Suprapubic skin (tissue), 4 donors: ENCODE results near the gene RCN2. TPM values are rescaled to one million over a fixed set of nuclear protein-coding genes. Genes with fewer than 3 reads are reported as not detected.

Experiments used
- DNase-seq, 2 donors: peaks; one replicate each; pipeline ENCODE4 v3.0.0-alpha.2; 2019; ENCODE audit warnings: low spot score in 2 of 2
- H3K27ac ChIP-seq: fragments of 200-600 bp; sonication (generic); one replicate; pipeline ENCODE4 v1.5.1; 2019
- H3K27me3 ChIP-seq: fragments of 200-600 bp; sonication (generic); one replicate; pipeline ENCODE4 v1.5.1; 2019
- H3K36me3 ChIP-seq: fragments of 200-600 bp; sonication (generic); one replicate; pipeline ENCODE4 v1.5.1; 2019
- H3K4me1 ChIP-seq: fragments of 200-600 bp; sonication (generic); one replicate; pipeline ENCODE4 v1.5.1; 2019
- H3K4me3 ChIP-seq: fragments of 200-600 bp; sonication (generic); one replicate; pipeline ENCODE4 v1.5.1; 2019; ENCODE audit warnings: mild to moderate bottlenecking
- H3K9me3 ChIP-seq: fragments of 200-600 bp; sonication (generic); one replicate; pipeline ENCODE4 v1.5.1; 2019
- CTCF ChIP-seq, 2 donors: fragments of 200-600 bp in 1 of 2; fragments of 450-650 bp in 1 of 2; sonication (generic) in 1 of 2; IDR thresholded peaks; one replicate each; pipeline ENCODE4 v1.5.1; 2016 to 2019; ENCODE audit warnings: antibody characterized with exemption in 2 of 2, mild to moderate bottlenecking in 1 of 2, moderate library complexity in 1 of 2
- EP300 ChIP-seq: sonication (generic); formaldehyde crosslinking; IDR thresholded peaks from one replicate; pipeline ENCODE4 v1.6.1; 2017; ENCODE audit warnings: antibody characterized with exemption
- POLR2A ChIP-seq, 2 donors: fragments of 450-650 bp; IDR thresholded peaks; one replicate each; pipeline ENCODE4 v1.6.1; 2017; ENCODE audit warnings: antibody characterized with exemption in 2 of 2, mild to moderate bottlenecking in 2 of 2, moderate library complexity in 2 of 2
- POLR2AphosphoS5 ChIP-seq, 3 donors: sonication (generic); formaldehyde crosslinking; IDR thresholded peaks; one replicate each; pipeline ENCODE4 v1.6.1; 2017; ENCODE audit warnings: antibody characterized with exemption in 3 of 3
- WGBS: methylation state at CpG from one replicate; pipeline ENCODE4 v1.1.5; 2018; 5-methylcytosine and 5-hydroxymethylcytosine counted together
- total RNA-seq, 4 donors: library from RNA; depleted of rRNA; stranded (reverse); fragments of >200 nt; gene quantifications; one replicate each; pipeline ENCODE4 v1.1.0, GENCODE V29; 2016

Gene RCN2
- total RNA-seq, 4 donors from 2014 or later: 18.3 to 33.1 (median 23.6) TPM

GRCh38 chr15:76939715-76940114 is 8.2 kb downstream of the RCN2 start:
- Histone ChIP-seq H3K27me3 (no peaks in the 10 kb centered on the region), H3K4me1 (no peaks in the 10 kb centered on the region), H3K36me3 (peaks cover 34% of the 10 kb centered on the region), H3K27ac (no peak overlapping the region), H3K4me3 (no peak overlapping the region), H3K9me3 (no peaks in the 10 kb centered on the region)
- 0% methylated on average over 1 of the region's 1 CpG for WGBS
- TF ChIP-seq EP300: no peak
- TF ChIP-seq CTCF (IDR thresholded peaks at IDR 0.05): no peak
- TF ChIP-seq POLR2AphosphoS5 (IDR thresholded peaks at IDR 0.05): no peak
- TF ChIP-seq POLR2A (IDR thresholded peaks at IDR 0.05): no peak
- DNase-seq: no peak

- no peaks in the 10 kb centered on the region for H3K27me3 ChIP-seq
- peaks cover 21% of the 10 kb centered on the region for H3K36me3 ChIP-seq
- no peaks in the 10 kb centered on the region for H3K9me3 ChIP-seq
- no peak for DNase-seq
- TF ChIP-seq POLR2A (IDR thresholded peaks at IDR 0.05) (no peak), EP300 (no peak), POLR2AphosphoS5 (IDR thresholded peaks at IDR 0.05) (no peak), CTCF (IDR thresholded peaks at IDR 0.05) (no peak)
- no peak overlapping the region for H3K27ac ChIP-seq
- no peak overlapping the region for H3K4me3 ChIP-seq
- WGBS: 73% methylated on average over 2 of the region's 2 CpGs
- H3K4me1 ChIP-seq: no peaks in the 10 kb centered on the region
Observed at GRCh38 chr15:76941636-76942035, 10.1 kb downstream of the RCN2 start.

GRCh38 chr15:76942331-76942730 is 10.8 kb downstream of the RCN2 start:
- no peak for DNase-seq
- Histone ChIP-seq H3K27me3 (no peaks in the 10 kb centered on the region), H3K9me3 (no peaks in the 10 kb centered on the region), H3K36me3 (peaks cover 22% of the 10 kb centered on the region), H3K27ac (no peak overlapping the region), H3K4me3 (no peak overlapping the region), H3K4me1 (no peaks in the 10 kb centered on the region)
- 89% methylated on average over 2 of the region's 2 CpGs for WGBS
- TF ChIP-seq POLR2AphosphoS5 (IDR thresholded peaks at IDR 0.05): no peak
- TF ChIP-seq CTCF (IDR thresholded peaks at IDR 0.05): no peak
- TF ChIP-seq POLR2A (IDR thresholded peaks at IDR 0.05): no peak
- TF ChIP-seq EP300: no peak

- peaks cover 37% of the 10 kb centered on the region for H3K36me3 ChIP-seq
Observed at GRCh38 chr15:76945494-76946093, 14.0 kb downstream of the RCN2 start.

GRCh38 chr15:76947454-76947853 is 15.9 kb downstream of the RCN2 start:
- peaks cover 43% of the 10 kb centered on the region for H3K36me3 ChIP-seq
- 93% methylated on average over 3 of the region's 3 CpGs for WGBS

More at GRCh38 chr15:76945494-76946093, 14.0 kb downstream of the RCN2 start:
- Histone ChIP-seq H3K27me3 (no peaks in the 10 kb centered on the region), H3K4me1 (no peaks in the 10 kb centered on the region), H3K9me3 (no peaks in the 10 kb centered on the region), H3K27ac (no peak overlapping the region), H3K4me3 (no peak overlapping the region)
- 85% methylated on average over 2 of the region's 2 CpGs for WGBS
- no peak for DNase-seq
- TF ChIP-seq POLR2A (IDR thresholded peaks at IDR 0.05) (no peak), POLR2AphosphoS5 (IDR thresholded peaks at IDR 0.05) (no peak), EP300 (no peak), CTCF (IDR thresholded peaks at IDR 0.05) (no peak)

More at GRCh38 chr15:76947454-76947853, 15.9 kb downstream of the RCN2 start:
- Histone ChIP-seq H3K4me1 (no peaks in the 10 kb centered on the region), H3K4me3 (no peak overlapping the region), H3K9me3 (no peaks in the 10 kb centered on the region), H3K27me3 (no peaks in the 10 kb centered on the region), H3K27ac (no peak overlapping the region)
- TF ChIP-seq CTCF (IDR thresholded peaks at IDR 0.05) (no peak), POLR2A (IDR thresholded peaks at IDR 0.05) (no peak), EP300 (no peak), POLR2AphosphoS5 (IDR thresholded peaks at IDR 0.05) (no peak)
- no peak for DNase-seq
